ENCODE results near the gene SCD. TPM values are rescaled to one million over a fixed set of nuclear protein-coding genes. Genes with fewer than 3 reads are reported as not detected.
A peak's percentile ranks its signal among the peaks of the same experiment; 100 is the strongest.

The SCD gene
- total and polyA plus RNA-seq, 9 of the 15 experiments (the other 6 are each of a cell fraction or from before 2014, with no cell fraction given), result 114 to 486 (median 188) TPM

GRCh38 chr10:100373298-100374199 is 26.5 kb downstream of the SCD start (continued):
- no peak for TF ChIP-seq E4F1 (CRISPR knock-in tag; IDR thresholded peaks at IDR 0.05; ENCODE audit: borderline replicate concordance)
- peak; percentile 73; the same call in 1 of the 2 replicates for TF ChIP-seq LEF1 (IDR thresholded peaks at IDR 0.05)
- TF ChIP-seq ZBTB7A (IDR thresholded peaks at IDR 0.05; ENCODE audit: borderline replicate concordance, control insufficient read depth, low read depth, low read length), result 0 out of 2 replicates have a peak, but pooled peaks have one; percentile 36
- 0 out of 2 replicates have a peak, but pooled peaks have one; percentile 44 for TF ChIP-seq SMAD3 (CRISPR knock-in tag; conservative IDR thresholded peaks at IDR 0.05)
- TF ChIP-seq RBM17 (IDR thresholded peaks at IDR 0.05; ENCODE audit: borderline replicate concordance, low read depth, low read length), result no peak
- TF ChIP-seq MAZ (CRISPR knock-in tag; conservative IDR thresholded peaks at IDR 0.05 in 1 of 2, IDR thresholded peaks at IDR 0.05 in 1 of 2), result peak in 1 of 2 experiments; percentile 12; a peak in 1 of 4 replicates
- no peak for TF ChIP-seq MXI1 (IDR thresholded peaks at IDR 0.05; ENCODE audit: low read depth, low read length)
- TF ChIP-seq SIRT6 (IDR thresholded peaks at IDR 0.05; ENCODE audit: low read depth, low read length), result no peak
- TF ChIP-seq RAD21 (CRISPR knock-in tag; conservative IDR thresholded peaks at IDR 0.05 in 1 of 2, IDR thresholded peaks at IDR 0.05 in 1 of 2), result 0 out of 4 replicates have a peak, but pooled peaks of 1 of the 2 experiments have one; percentile 4
- TF ChIP-seq, protein P1, sequence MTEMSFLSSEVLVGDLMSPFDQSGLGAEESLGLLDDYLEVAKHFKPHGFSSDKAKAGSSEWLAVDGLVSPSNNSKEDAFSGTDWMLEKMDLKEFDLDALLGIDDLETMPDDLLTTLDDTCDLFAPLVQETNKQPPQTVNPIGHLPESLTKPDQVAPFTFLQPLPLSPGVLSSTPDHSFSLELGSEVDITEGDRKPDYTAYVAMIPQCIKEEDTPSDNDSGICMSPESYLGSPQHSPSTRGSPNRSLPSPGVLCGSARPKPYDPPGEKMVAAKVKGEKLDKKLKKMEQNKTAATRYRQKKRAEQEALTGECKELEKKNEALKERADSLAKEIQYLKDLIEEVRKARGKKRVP (CRISPR knock-in tag; IDR thresholded peaks at IDR 0.05), result peak; percentile 94
- peak; percentile 82 for TF ChIP-seq ATF7 (IDR thresholded peaks at IDR 0.05)
- no peak for TF ChIP-seq E2F1 (CRISPR knock-in tag; IDR thresholded peaks at IDR 0.05)
- TF ChIP-seq, protein P2, sequence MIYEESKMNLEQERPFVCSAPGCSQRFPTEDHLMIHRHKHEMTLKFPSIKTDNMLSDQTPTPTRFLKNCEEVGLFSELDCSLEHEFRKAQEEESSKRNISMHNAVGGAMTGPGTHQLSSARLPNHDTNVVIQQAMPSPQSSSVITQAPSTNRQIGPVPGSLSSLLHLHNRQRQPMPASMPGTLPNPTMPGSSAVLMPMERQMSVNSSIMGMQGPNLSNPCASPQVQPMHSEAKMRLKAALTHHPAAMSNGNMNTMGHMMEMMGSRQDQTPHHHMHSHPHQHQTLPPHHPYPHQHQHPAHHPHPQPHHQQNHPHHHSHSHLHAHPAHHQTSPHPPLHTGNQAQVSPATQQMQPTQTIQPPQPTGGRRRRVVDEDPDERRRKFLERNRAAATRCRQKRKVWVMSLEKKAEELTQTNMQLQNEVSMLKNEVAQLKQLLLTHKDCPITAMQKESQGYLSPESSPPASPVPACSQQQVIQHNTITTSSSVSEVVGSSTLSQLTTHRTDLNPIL (CRISPR knock-in tag; IDR thresholded peaks at IDR 0.05), result no peak
- no peak for TF ChIP-seq CBX8 (IDR thresholded peaks at IDR 0.05; ENCODE audit: borderline replicate concordance, extremely low read depth, low read depth, low read length, poor library complexity, severe bottlenecking)
- TF ChIP-seq SNRNP70 (optimal IDR thresholded peaks at IDR 0.05; ENCODE audit: low read depth, low read length), result no peak
- TF ChIP-seq SP2 (IDR thresholded peaks at IDR 0.05; ENCODE audit: extremely low read depth, low read depth, low read length, poor library complexity, severe bottlenecking), result no peak
- no peak for TF ChIP-seq HDGF (IDR thresholded peaks at IDR 0.05)
- peak; percentile 27 for TF ChIP-seq MEIS2 (IDR thresholded peaks at IDR 0.05; ENCODE audit: partially characterized antibody)
- no peak for TF ChIP-seq ATF1 (CRISPR knock-in tag; IDR thresholded peaks at IDR 0.05)
- peak; percentile 62 for TF ChIP-seq ATF1 (tag; IDR thresholded peaks at IDR 0.05)
